H1 (cell line): ENCODE data around the gene TESMIN. TPM values are rescaled to one million over a fixed set of nuclear protein-coding genes. Genes with fewer than 3 reads are reported as not detected.

Experiments
- CTCF ChIA-PET: fragments of 300-600 bp; sonication (Branson Sonifier 250); formaldehyde crosslinking; loops from one replicate; lab custom pipeline; 2021; ENCODE audit not compliant: partially characterized antibody; lab: Charles Lee
- POLR2A ChIA-PET: fragments of 300-600 bp; sonication (Branson Sonifier 250); formaldehyde crosslinking; loops from one replicate; lab custom pipeline; 2021; ENCODE audit warnings: inconsistent platforms; ENCODE audit not compliant: partially characterized antibody; lab: Charles Lee
- DNase-seq, 2 experiments: peaks; one replicate each; pipeline versions ENCODE4 v3.0.0 to v3.0.0-alpha.2; 2010 to 2022; ENCODE audit warnings: low spot score in 2 of 2, low read depth in 1 of 2, mixed read lengths in 1 of 2
- FAIRE-seq: peaks from 2 replicates; lab custom pipeline; 2011; peaks lifted over from hg19 to GRCh38; lab: Jason Lieb, UNC
- H2AFZ ChIP-seq: 2 replicates; pipeline ENCODE4 v1.8.1; 2012; ENCODE audit warnings: low read length, inconsistent platforms
- H2AK5ac ChIP-seq: 2 replicates; pipeline ENCODE4 v1.6.1; 2013; ENCODE audit warnings: low read depth, low read length
- H2BK120ac ChIP-seq: replicated peaks from 2 replicates; pipeline ENCODE3; 2013; ENCODE audit warnings: low read depth, low read length, inconsistent platforms
- H2BK12ac ChIP-seq: 2 replicates; pipeline ENCODE4 v1.6.1; 2013; ENCODE audit warnings: low read depth, low read length
- H2BK15ac ChIP-seq: 2 replicates; pipeline ENCODE4 v1.6.1; 2013; ENCODE audit warnings: low read length
- H2BK20ac ChIP-seq: 2 replicates; pipeline ENCODE4 v1.6.1; 2013; ENCODE audit warnings: low read length
- H2BK5ac ChIP-seq: 2 replicates; pipeline ENCODE4 v1.6.1; 2013; ENCODE audit warnings: low read depth, low read length
- H3K14ac ChIP-seq: 2 replicates; pipeline ENCODE4 v1.6.1; 2013; ENCODE audit warnings: inconsistent platforms; ENCODE audit not compliant: insufficient read length
- H3K18ac ChIP-seq: 2 replicates; pipeline ENCODE4 v1.6.1; 2013; ENCODE audit warnings: low read length; ENCODE audit errors: extremely low read depth
- H3K23ac ChIP-seq: 2 replicates; pipeline ENCODE4 v1.6.1; 2013; ENCODE audit warnings: inconsistent platforms; ENCODE audit not compliant: insufficient read length
- H3K23me2 ChIP-seq: 2 replicates; pipeline ENCODE4 v1.6.1; 2013; ENCODE audit warnings: low read depth, low read length
- H3K27ac ChIP-seq: 2 replicates; pipeline ENCODE4 v1.6.1; 2011; ENCODE audit warnings: low read depth, low read length, inconsistent platforms
- H3K27me3 ChIP-seq, 4 experiments: replicated peaks in 1 of 4; 1 replicate in 1 of 4; 2 replicates in 3 of 4; pipeline versions ENCODE4 v1.6.1 to v1.8.1; 2011 to 2013; ENCODE audit warnings: low read length in 3 of 4, mild to moderate bottlenecking in 3 of 4, inconsistent platforms in 2 of 4, mixed read lengths in 2 of 4, moderate library complexity in 1 of 4; ENCODE audit not compliant: control insufficient read depth in 3 of 4, insufficient read depth in 3 of 4; ENCODE audit errors: extremely low read depth in 1 of 4
- H3K36me3 ChIP-seq, 4 experiments: 2 replicates each; pipeline versions ENCODE4 v1.6.1 to v1.8.1; 2011 to 2013; ENCODE audit warnings: mild to moderate bottlenecking in 4 of 4, low read length in 3 of 4, moderate library complexity in 2 of 4, control low read depth in 1 of 4, inconsistent platforms in 1 of 4; ENCODE audit not compliant: insufficient read depth in 4 of 4, control insufficient read depth in 2 of 4
- H3K4ac ChIP-seq: replicated peaks from 2 replicates; pipeline ENCODE3; 2013; ENCODE audit warnings: low read length, low read depth, mixed read lengths, inconsistent platforms; ENCODE audit not compliant: insufficient read length
- H3K4me1 ChIP-seq, 4 experiments: replicated peaks in 1 of 4; 1 replicate in 1 of 4; 2 replicates in 3 of 4; pipeline versions ENCODE4 v1.6.1 to v1.8.1; 2011 to 2013; ENCODE audit warnings: low read length in 3 of 4, inconsistent platforms in 2 of 4, mixed read lengths in 1 of 4; ENCODE audit not compliant: insufficient read depth in 4 of 4, control insufficient read depth in 3 of 4
- H3K4me2 ChIP-seq, 2 experiments: 2 replicates each; pipeline versions ENCODE4 v1.6.1 to v1.8.1; 2011 to 2013; ENCODE audit warnings: low read depth in 2 of 2, low read length in 2 of 2, control low read depth in 1 of 2, inconsistent platforms in 1 of 2, mild to moderate bottlenecking in 1 of 2; ENCODE audit not compliant: insufficient read depth in 1 of 2
- H3K4me3 ChIP-seq, 4 experiments: fragments of 200-600, 300-600 bp in 1 of 4; sonication (generic), shearing (Covaris generic), sonication (Bioruptor Twin) in 1 of 4; 2 replicates each; pipeline versions ENCODE4 v1.5.1 to v1.8.1; 2011 to 2016; ENCODE audit warnings: low read length in 4 of 4, low read depth in 3 of 4, control low read depth in 2 of 4, inconsistent platforms in 2 of 4, mild to moderate bottlenecking in 2 of 4, mixed read lengths in 1 of 4, moderate library complexity in 1 of 4; ENCODE audit not compliant: insufficient read depth in 2 of 4; ENCODE audit errors: extremely low read depth in 1 of 4
- H3K56ac ChIP-seq: replicated peaks from 2 replicates; pipeline ENCODE3; 2013; ENCODE audit warnings: low read depth, mild to moderate bottlenecking, mixed read lengths, low read length, inconsistent platforms; ENCODE audit not compliant: insufficient read length
- H3K79me1 ChIP-seq: 2 replicates; pipeline ENCODE4 v1.6.1; 2013; ENCODE audit warnings: low read depth, low read length, control low read depth
- H3K79me2 ChIP-seq, 2 experiments: 2 replicates each; pipeline versions ENCODE4 v1.6.1 to v1.8.1; 2012 to 2013; ENCODE audit warnings: low read length in 2 of 2, mild to moderate bottlenecking in 2 of 2, inconsistent platforms in 1 of 2; ENCODE audit not compliant: insufficient read depth in 2 of 2, control insufficient read depth in 1 of 2
- H3K9ac ChIP-seq, 4 experiments: replicated peaks in 1 of 4; 1 replicate in 1 of 4; 2 replicates in 3 of 4; pipeline versions ENCODE4 v1.6.1 to v1.8.1; 2011 to 2013; ENCODE audit warnings: low read depth in 3 of 4, low read length in 3 of 4, control low read depth in 2 of 4, mild to moderate bottlenecking in 2 of 4, moderate library complexity in 2 of 4, inconsistent platforms in 1 of 4; ENCODE audit errors: extremely low read depth in 1 of 4
- H3K9me3 ChIP-seq, 2 experiments: 2 replicates each; pipeline versions ENCODE4 v1.6.1 to v1.8.1; 2012 to 2013; ENCODE audit warnings: mild to moderate bottlenecking in 2 of 2, moderate library complexity in 2 of 2, control low read depth in 1 of 2, inconsistent platforms in 1 of 2, low read depth in 1 of 2, low read length in 1 of 2, mixed read lengths in 1 of 2; ENCODE audit not compliant: insufficient read depth in 2 of 2
- H4K20me1 ChIP-seq, 2 experiments: replicated peaks in 1 of 2; 2 replicates each; pipeline versions ENCODE3 to v1.8.1; 2011 to 2013; ENCODE audit warnings: inconsistent platforms in 2 of 2, low read length in 2 of 2, mild to moderate bottlenecking in 1 of 2; ENCODE audit not compliant: insufficient read depth in 2 of 2, control insufficient read depth in 1 of 2
- H4K5ac ChIP-seq: 2 replicates; pipeline ENCODE4 v1.6.1; 2013; ENCODE audit warnings: low read length, low read depth, mixed read lengths, inconsistent platforms; ENCODE audit not compliant: insufficient read length
- H4K8ac ChIP-seq: 2 replicates; pipeline ENCODE4 v1.8.0; 2013; ENCODE audit warnings: mild to moderate bottlenecking, moderate library complexity, low read length, inconsistent platforms; ENCODE audit not compliant: insufficient read depth; ENCODE audit errors: extremely low read depth
- H4K91ac ChIP-seq: replicated peaks from 2 replicates; pipeline ENCODE3; 2013; ENCODE audit warnings: low read length, mixed read lengths, inconsistent platforms; ENCODE audit not compliant: insufficient read length
- BACH1 ChIP-seq: IDR thresholded peaks from 2 replicates; pipeline ENCODE4 v1.6.1; 2012; ENCODE audit warnings: low read length, improper control_type of control experiment
- CBX5 ChIP-seq: fragments of 300-800, 300-1000 bp; sonication (generic); IDR thresholded peaks from 2 replicates; pipeline ENCODE4 v1.7.1; 2016; ENCODE audit warnings: antibody characterized with exemption, low read length, low read depth
- CHD1 ChIP-seq: IDR thresholded peaks from 2 replicates; pipeline ENCODE4 v1.6.1; 2012; ENCODE audit warnings: low read depth, low read length, improper control_type of control experiment
- GTF2F1 ChIP-seq: IDR thresholded peaks from 2 replicates; pipeline ENCODE4 v1.6.1; 2012; ENCODE audit warnings: low read depth, low read length, improper control_type of control experiment, borderline replicate concordance
- NRF1 ChIP-seq: IDR thresholded peaks from 2 replicates; pipeline ENCODE4 v1.6.1; 2011; ENCODE audit warnings: mild to moderate bottlenecking, low read depth, low read length, improper control_type of control experiment
- POU5F1 ChIP-seq: IDR thresholded peaks from 2 replicates; pipeline ENCODE4 v1.6.1; 2011; ENCODE audit warnings: low read depth, mild to moderate bottlenecking, low read length, moderate library complexity
- SIRT6 ChIP-seq: IDR thresholded peaks from one replicate; pipeline ENCODE4 v1.7.1; 2012; ENCODE audit warnings: low read length, inconsistent platforms
- SIX5 ChIP-seq: IDR thresholded peaks from 2 replicates; pipeline ENCODE4 v1.6.1; 2011; ENCODE audit warnings: mild to moderate bottlenecking, low read depth, low read length
- WGBS, 2 experiments: shearing (Covaris generic) in 1 of 2; methylation state at CpG; one replicate each; pipeline versions ENCODE4 v1.1.6 to v1.1.7; 2013 to 2015; ENCODE audit warnings: low lambda C conversion rate in 2 of 2, mixed read lengths in 2 of 2, inconsistent platforms in 1 of 2, low coverage in 1 of 2, missing lambda C conversion rate in 1 of 2; ENCODE audit not compliant: insufficient replicate concordance in 2 of 2, insufficient coverage in 1 of 2, insufficient read length in 1 of 2; ENCODE audit errors: extremely low coverage in 1 of 2, missing lambda C conversion rate in 1 of 2; 5-methylcytosine and 5-hydroxymethylcytosine counted together
- polyA plus RNA-seq, 7 experiments: library from polyadenylated mRNA; depleted of rRNA in 3 of 7; stranded (reverse) in 5 of 7; unstranded in 2 of 7; fragments of >200 nt in 5 of 7; fragments of 200-250 nt in 2 of 7; gene quantifications; 1 replicate in 5 of 7; 2 replicates in 1 of 7; 4 replicates in 1 of 7; pipeline versions ENCODE4 v1.2.1 to v1.2.3, GENCODE V29; 2011 to 2013; ENCODE audit warnings: missing spikeins in 2 of 7, mixed read lengths in 2 of 7
- total RNA-seq: library from RNA; stranded (reverse); fragmentation: NEBNext Ultra II Directional; extraction: Animal tissue kit (Norgen Biotek cat#: 25700); gene quantifications from 2 replicates; pipeline ENCODE4 v1.2.1, GENCODE V29; 2021
- TF ChIP-seq, protein P1 (sequence below): IDR thresholded peaks from 2 replicates; pipeline ENCODE4 v1.6.1; 2011; ENCODE audit warnings: low read length, improper control_type of control experiment
- TF ChIP-seq, protein P2 (sequence below), 3 experiments: IDR thresholded peaks; 1 replicate in 2 of 3; 2 replicates in 1 of 3; pipeline versions ENCODE4 v1.5.1 to v1.6.1; 2011; ENCODE audit warnings: low read length in 3 of 3, mild to moderate bottlenecking in 3 of 3, inconsistent platforms in 2 of 3, low read depth in 1 of 3, moderate library complexity in 1 of 3; ENCODE audit not compliant: insufficient read depth in 1 of 3; ENCODE audit errors: control extremely low read depth in 1 of 3

TESMIN gene
- total and polyA plus RNA-seq, 2 of the 8 experiments (the other 6 are each of a cell fraction or from before 2014, with no cell fraction given), result 22.6 to 61.1 TPM

DNA sequence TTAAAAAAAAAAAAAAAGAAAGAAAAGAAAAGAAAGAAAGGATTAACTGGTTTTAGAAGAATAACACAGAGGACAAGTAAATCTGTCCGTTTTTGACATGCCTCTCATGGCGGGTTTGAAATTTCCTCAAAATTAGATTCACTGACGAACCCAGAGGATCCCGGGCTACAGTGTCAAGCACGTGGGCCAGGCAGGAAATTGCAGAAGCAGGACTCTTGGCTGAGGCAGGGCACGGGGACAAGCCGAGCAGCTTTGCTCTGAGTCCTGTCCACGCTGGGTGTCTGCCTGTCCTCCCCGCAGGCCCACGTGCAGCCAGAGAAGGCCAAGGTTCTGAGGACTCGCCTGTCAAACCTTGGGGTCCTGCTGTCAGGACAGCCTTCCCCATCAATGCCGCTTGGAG lies 42.3 kb downstream of the TESMIN start:
- Histone ChIP-seq H4K91ac (no peak overlapping the region), H2AK5ac (peak overlapping the region; percentile 68; the same call in 1 of the 2 replicates), H3K36me3 (peaks cover 0 to 3% (median 0%) of the 10 kb centered on the region in 4 experiments; a peak in 1 of 8 replicates), H4K5ac (no peak overlapping the region), H3K4me2 (no peak overlapping the region), H3K4ac (no peak overlapping the region), H2AFZ (no peak overlapping the region), H2BK120ac (peak overlapping the region; percentile 6), H4K8ac (no peak overlapping the region), H2BK5ac (peak overlapping the region; percentile 71; the same call in 1 of the 2 replicates), H3K14ac (no peak overlapping the region), H3K27me3 (no peaks in the 10 kb centered on the region; a peak in 1 of 7 replicates), H3K79me2 (no peaks in the 10 kb centered on the region), H3K9ac (no peak overlapping the region), H3K27ac (no peak overlapping the region), H3K18ac (no peak overlapping the region), H3K56ac (no peak overlapping the region), H2BK20ac (0 out of 2 replicates have a peak overlapping the region, but pooled peaks have one; percentile 72), H3K23me2 (peaks cover 4% of the 10 kb centered on the region; the same call in 1 of the 2 replicates), H3K79me1 (no peaks in the 10 kb centered on the region), H4K20me1 (peaks cover 0 to 3% of the 10 kb centered on the region in 2 experiments), H2BK12ac (peak overlapping the region; percentile 60; the same call in 1 of the 2 replicates), H2BK15ac (no peak overlapping the region), H3K9me3 (no peaks in the 10 kb centered on the region), H3K4me3 (no peak overlapping the region), H3K4me1 (peaks cover 8 to 19% (median 9%) of the 10 kb centered on the region in 4 experiments), H3K23ac (no peak overlapping the region)
- ChIA-PET CTCF (interaction anchor here (0.7 to 1.5 kb wide), 7 partner anchors 8 to 167 kb away, joined by 3 to 5 read pairs (median 3); partner anchors contain the start of gene GAL), POLR2A (interaction anchor here (0.9 to 1.2 kb wide), 3 partner anchors 24 to 33 kb away, joined by 3 read pairs; no protein-coding TSS in a partner anchor)
- no peak for DNase-seq
- FAIRE-seq, result no peak
- WGBS, 2 experiments, result 94% methylated on average over 12 of the region's 12 CpGs; no CpG with 5 or more reads in 1 of the 2 experiments
- TF ChIP-seq GTF2F1, result no peak
- no peak for TF ChIP-seq SIX5
- no peak for TF ChIP-seq CHD1
- TF ChIP-seq, protein P1, sequence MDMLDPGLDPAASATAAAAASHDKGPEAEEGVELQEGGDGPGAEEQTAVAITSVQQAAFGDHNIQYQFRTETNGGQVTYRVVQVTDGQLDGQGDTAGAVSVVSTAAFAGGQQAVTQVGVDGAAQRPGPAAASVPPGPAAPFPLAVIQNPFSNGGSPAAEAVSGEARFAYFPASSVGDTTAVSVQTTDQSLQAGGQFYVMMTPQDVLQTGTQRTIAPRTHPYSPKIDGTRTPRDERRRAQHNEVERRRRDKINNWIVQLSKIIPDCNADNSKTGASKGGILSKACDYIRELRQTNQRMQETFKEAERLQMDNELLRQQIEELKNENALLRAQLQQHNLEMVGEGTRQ, result no peak
- TF ChIP-seq NRF1, result no peak
- TF ChIP-seq POU5F1, result no peak
- no peak for TF ChIP-seq BACH1
- no peak for TF ChIP-seq SIRT6
- no peak for TF ChIP-seq CBX5
- TF ChIP-seq, protein P2, sequence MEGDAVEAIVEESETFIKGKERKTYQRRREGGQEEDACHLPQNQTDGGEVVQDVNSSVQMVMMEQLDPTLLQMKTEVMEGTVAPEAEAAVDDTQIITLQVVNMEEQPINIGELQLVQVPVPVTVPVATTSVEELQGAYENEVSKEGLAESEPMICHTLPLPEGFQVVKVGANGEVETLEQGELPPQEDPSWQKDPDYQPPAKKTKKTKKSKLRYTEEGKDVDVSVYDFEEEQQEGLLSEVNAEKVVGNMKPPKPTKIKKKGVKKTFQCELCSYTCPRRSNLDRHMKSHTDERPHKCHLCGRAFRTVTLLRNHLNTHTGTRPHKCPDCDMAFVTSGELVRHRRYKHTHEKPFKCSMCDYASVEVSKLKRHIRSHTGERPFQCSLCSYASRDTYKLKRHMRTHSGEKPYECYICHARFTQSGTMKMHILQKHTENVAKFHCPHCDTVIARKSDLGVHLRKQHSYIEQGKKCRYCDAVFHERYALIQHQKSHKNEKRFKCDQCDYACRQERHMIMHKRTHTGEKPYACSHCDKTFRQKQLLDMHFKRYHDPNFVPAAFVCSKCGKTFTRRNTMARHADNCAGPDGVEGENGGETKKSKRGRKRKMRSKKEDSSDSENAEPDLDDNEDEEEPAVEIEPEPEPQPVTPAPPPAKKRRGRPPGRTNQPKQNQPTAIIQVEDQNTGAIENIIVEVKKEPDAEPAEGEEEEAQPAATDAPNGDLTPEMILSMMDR (IDR thresholded peaks at IDR 0.05; ENCODE audit: control extremely low read depth in 1 of 3, insufficient read depth in 1 of 3, low read depth in 1 of 3, low read length in 3 of 3), result no peak
